AG10803 (cell line): ENCODE data around the gene MLXIPL.

Experiments used
- DNase-seq: peaks from one replicate; pipeline ENCODE4 v3.0.0; 2010; ENCODE audit warnings: low read depth
- H3K4me3 ChIP-seq: 2 replicates; pipeline ENCODE4 v1.5.1; 2011; ENCODE audit warnings: mild to moderate bottlenecking, low read length, control low read depth
- TF ChIP-seq, protein P1 (sequence below): conservative IDR thresholded peaks from 2 replicates; pipeline ENCODE4 v1.5.1; 2011; ENCODE audit warnings: mild to moderate bottlenecking, low read length, control low read depth, inconsistent platforms

MLXIPL gene

DNA sequence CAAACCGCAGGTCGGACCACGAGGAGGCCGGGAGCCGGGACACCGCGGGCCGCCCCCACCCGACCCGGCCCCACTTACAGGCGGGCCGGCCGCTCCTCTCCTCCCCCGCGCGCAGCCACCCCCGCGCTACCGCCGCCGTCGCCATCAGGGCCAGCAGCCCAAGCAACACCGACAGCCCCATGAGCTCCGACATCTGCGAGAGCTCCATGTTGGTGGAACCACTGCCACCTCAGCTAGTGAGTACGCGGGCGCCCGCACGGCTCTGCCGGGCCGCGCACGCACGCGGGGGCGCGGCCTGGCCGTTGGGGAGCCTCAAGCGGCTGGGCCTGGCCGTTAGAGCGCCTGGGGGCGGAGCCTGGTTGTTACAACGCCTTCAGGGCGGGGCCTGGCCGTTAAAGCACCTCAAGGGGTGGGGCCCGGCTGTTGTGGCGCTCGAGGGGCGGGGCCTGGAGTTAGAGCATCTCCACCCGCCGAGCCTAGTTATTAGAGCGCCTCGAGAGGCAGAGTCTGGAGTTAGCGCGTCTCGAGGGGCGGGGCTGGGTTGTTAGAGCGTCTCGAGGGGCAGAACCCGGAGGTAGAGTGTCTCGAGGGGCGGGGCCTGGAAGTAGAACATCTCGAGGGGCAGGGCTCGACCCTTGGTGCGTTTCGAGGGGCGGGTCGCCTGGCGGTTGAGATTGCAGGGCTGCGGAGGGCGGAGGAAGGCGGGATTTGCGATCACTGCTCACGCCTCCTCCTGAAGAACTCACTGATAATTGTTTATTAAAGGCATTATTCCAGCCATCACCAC, 45.8 kb downstream of the MLXIPL start, which contains the start of gene TBL2:
TSS of gene TBL2 (minus strand) at position 238 of the 787 bp plus-strand sequence. CDS start at position 208, 30 bp downstream.
- peak; percentile 98 for DNase-seq
- peak within 1 kb of the TSS; percentile 93 for H3K4me3 ChIP-seq
- TF ChIP-seq, protein P1, sequence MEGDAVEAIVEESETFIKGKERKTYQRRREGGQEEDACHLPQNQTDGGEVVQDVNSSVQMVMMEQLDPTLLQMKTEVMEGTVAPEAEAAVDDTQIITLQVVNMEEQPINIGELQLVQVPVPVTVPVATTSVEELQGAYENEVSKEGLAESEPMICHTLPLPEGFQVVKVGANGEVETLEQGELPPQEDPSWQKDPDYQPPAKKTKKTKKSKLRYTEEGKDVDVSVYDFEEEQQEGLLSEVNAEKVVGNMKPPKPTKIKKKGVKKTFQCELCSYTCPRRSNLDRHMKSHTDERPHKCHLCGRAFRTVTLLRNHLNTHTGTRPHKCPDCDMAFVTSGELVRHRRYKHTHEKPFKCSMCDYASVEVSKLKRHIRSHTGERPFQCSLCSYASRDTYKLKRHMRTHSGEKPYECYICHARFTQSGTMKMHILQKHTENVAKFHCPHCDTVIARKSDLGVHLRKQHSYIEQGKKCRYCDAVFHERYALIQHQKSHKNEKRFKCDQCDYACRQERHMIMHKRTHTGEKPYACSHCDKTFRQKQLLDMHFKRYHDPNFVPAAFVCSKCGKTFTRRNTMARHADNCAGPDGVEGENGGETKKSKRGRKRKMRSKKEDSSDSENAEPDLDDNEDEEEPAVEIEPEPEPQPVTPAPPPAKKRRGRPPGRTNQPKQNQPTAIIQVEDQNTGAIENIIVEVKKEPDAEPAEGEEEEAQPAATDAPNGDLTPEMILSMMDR = peak; percentile 18; the same call in 1 of the 2 replicates

DNA sequence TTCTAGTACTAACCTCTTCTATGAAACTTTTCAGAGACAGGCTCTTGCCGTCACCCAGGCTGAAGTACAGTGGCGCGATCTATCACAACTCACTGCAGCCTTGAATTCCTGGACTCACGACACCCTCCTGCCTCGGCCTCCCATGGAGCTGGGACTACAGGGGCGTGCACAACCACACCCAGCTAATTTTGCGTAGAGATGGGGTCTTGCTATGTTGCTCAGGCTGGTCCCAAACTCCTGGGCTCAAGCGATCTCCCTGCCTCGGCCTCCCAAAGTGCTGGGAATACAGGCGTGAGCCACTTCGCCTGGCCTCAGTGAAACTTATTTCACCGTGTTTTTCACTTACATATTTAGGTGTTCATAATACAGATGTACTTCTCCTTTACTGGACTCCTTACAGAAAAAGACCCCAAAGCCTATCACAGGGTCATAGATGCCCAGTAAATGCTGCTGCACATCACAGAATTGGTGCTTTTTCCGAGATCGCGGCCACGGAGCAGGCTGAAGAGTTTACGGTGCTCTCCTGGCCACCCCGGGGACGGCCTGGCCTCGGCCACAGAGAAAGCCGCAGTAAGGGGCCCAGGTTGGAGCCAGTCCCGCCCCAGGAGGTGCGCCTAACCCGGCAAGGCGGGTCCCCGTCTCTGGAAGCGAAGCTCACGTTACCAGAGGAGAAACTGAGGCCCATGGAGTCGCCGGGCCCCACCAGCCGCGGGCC, 46.5 kb downstream of the MLXIPL start:
- DNase-seq = peak; percentile 24
- TF ChIP-seq, protein P1 = no peak

DNA sequence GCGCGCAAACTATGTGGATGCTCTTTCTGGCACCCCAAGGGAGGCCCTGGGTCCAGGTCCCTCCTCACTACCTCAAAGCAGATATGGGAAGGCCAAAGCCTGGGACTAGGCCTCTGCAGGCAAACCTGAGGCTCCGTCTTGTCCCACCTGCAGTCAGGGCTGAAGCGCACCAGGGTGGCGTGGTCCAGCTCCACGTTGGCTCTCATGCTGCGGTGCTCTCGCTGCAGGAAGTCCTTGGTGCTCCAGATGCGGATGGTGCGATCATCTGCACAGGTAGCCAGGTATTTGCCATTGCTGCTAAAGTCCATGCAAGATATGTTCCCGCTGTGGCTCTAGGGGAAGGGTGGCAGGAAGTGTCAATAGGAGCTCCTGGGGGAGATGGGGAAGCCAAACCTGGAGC, 50.5 kb downstream of the MLXIPL start:
- no peak for DNase-seq
- TF ChIP-seq, protein P1 = no peak
- H3K4me3 ChIP-seq = no peak overlapping the region

More for the DNA sequence above, 46.5 kb downstream of the MLXIPL start:
- H3K4me3 ChIP-seq = peak overlapping the region; percentile 93

DNA sequence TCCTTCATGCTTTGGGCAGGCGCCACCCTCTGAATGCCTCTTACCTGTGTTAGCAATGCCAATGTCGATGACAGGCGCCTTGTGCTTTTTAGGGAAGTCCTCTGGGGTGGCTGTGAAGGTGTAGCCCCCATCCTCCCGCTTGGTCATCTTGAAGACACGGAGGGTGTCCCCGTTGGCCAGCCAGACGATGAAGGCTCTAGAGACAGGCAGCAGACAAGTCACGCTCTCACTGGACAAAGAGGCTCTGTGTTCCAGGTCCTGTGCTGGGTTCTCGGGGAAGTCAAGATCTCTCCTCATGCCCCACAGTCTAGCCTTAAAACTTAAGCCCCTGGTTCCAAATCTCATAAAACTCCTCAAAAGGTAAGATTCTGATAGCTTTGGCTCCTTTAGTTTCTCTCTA, 51.0 kb downstream of the MLXIPL start:
- no peak for DNase-seq
- H3K4me3 ChIP-seq = no peak overlapping the region
- TF ChIP-seq, protein P1 = no peak

DNA sequence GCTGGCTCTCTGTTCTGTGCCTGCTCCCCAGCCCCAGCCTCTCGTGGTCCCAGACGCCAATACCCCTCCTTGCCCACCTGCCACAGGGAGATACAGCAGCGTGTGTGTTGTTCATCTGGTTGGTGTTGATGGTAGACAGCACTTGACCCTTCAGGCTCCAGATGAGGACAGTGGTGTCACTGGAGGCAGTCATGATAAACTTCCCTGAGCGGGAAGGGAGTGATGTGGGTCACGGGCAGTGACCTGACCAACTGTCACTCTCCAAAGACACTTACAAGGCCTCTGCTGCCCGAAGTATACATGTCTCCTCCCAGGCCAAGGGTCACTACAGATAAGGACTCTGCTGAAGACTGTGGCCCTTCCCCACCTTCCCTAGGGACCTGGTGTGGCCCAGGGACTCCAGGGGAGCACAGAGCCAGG, 51.5 kb downstream of the MLXIPL start:
- H3K4me3 ChIP-seq = no peak overlapping the region
- TF ChIP-seq, protein P1 = no peak
- DNase-seq = no peak

DNA sequence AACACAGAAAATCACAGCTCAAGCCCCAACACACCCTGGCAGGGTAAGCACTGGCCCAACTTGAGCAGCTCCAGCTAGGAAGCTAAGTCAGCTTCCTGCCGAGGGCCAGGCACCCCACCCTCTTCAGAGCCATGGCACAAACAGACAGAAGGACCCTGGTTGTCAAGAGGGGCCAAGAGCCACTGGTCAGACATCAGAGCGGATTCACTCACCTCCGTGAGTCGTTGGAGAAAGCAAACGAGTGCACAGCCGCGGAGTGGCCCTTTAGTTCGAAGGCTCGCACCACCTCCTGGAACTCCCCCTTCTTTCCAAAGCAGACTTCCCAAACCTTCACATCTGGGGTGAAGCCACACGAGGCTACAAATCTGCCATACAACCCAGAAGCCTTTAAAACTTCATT, 53.3 kb downstream of the MLXIPL start:
- no peak for DNase-seq
- TF ChIP-seq, protein P1 = no peak
- H3K4me3 ChIP-seq = no peak overlapping the region
